ENCODE results near the gene SPAG6.

Gene SPAG6

GRCh38 chr10:22321924-22322640, 23.2 kb upstream of the SPAG6 start:
- DNase-seq (ENCODE audit: low read depth), result no peak

- DNase-seq (ENCODE audit: low read depth), result no peak
Measured at GRCh38 chr10:22322641-22323160, 22.6 kb upstream of the SPAG6 start.

DNA sequence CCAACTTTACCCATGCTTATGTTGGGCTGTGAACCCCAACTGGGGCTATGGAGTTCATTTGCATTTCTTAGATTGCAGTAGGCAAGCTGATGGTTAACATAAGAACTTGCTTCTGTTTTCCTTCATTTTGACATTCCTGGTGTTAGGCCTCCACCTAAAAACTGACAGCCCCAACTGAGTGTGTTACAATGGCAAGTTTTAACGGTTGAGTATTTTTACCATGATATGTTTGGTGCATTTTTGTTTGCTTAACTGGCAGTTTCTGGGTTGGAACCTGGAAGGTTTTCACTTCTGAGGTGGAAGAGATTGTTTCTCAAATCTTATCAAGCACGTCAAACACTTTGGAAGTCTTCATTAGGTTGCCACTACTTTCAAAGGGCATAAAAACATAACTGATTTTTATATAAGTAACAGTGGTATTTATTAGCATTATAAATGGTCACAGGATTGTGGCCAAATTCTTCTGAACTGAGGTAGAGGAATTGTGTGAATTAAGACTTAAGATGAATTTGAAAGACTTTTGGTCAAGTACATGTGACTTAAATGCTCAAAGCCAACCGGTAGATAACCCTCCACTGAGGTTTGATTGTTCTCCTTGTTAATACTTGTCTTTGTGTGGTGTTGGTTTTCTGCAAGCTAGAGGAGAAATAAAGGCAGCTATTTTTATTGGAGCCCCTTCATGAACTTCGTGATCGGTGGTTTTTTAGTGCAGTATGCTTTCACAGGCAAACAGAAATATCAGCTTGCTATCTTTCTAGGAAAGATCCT, 21.6 kb upstream of the SPAG6 start:
- DNase-seq (ENCODE audit: low read depth), result no peak

DNA sequence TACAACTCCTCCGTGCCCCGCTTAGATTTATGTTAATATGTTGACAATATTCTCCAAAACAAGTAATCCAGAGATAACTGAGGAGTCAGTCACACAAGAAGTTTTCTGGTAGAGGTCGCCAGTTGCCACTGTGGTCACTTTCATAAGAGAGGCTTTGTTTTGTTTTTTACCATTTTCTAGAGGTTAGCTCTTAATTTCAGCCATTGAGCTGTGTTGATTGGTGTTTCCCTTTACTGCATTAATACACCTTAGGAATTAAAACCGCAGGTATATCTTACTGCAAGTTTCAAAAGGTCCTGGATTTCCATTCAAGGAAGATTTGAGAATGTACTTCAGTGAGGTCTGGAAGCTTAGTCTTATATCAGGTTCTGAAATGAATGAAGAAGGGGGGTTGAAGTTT, 20.9 kb upstream of the SPAG6 start:
- DNase-seq (ENCODE audit: low read depth), result no peak

DNA sequence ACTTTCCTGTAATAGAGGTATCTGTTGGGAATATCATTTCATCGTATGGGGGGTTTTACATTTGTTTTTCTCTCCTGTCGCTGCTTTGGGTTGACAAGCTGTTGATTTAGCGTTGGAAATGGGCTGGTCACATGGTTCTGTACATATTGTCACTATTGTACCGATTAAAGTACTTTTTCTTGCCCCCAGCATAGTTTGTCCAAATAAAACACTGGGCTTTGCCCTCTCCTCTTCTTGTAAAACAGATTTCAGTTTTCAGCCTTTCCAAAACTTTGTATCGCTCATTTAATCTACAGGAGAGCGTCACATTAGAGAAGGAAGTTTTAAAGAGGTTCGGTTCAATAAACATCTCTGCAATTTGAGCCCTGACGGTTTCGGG, 20.4 kb upstream of the SPAG6 start:
- no peak for DNase-seq (ENCODE audit: low read depth)

GRCh38 chr10:22325272-22326144, 19.8 kb upstream of the SPAG6 start:
- DNase-seq (ENCODE audit: low read depth), result no peak

- no peak for DNase-seq (ENCODE audit: low read depth)
Measured at GRCh38 chr10:22326145-22326702, 19.1 kb upstream of the SPAG6 start.

- no peak for DNase-seq (ENCODE audit: low read depth)
Measured at GRCh38 chr10:22329150-22329549, 16.1 kb upstream of the SPAG6 start.

DNA sequence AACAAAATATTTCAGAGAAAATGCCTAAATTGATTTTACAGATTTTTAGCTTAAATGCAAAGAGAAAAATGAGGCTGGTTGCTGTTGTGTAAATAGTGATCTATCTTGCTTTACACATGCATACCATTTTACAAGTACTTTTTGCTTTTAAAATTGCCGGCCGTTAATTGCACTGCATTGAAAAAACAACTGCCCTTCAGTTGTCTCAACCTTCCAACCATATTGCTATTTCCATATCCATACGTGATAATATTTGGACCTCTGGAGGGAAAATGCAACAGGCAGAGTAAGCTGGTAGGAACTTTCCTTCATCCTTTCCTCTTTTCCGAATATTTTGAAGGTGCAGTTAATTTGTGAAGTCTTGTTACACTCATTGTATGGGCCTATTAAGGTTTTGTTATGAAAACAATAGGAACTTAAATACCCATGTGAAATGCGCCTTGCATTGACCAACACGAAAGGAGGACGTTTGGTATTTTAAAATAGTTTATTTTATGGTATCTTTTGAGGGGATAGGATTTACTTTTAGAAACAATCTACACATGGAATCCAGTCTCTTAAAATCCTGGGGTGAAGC, 13.1 kb upstream of the SPAG6 start:
- no peak for DNase-seq (ENCODE audit: low read depth)

- DNase-seq (ENCODE audit: low read depth), result no peak
Measured at GRCh38 chr10:22333167-22333974, 11.9 kb upstream of the SPAG6 start.

DNA sequence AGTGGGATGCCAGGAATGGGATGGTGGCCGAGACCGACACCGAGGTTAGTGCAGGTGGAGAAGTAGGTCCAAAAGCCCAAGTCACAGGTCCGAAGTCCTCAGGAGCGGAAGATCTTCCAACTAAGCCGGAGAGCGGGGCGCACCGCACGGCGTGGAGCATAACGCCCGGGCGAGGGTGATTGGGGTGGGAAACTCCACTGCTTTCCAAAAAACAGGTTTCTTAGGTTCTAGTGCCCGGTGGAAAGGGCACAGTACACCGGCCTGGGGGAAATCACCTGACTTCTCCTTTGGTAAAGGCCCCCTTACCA, 11.4 kb upstream of the SPAG6 start:
- no peak for DNase-seq (ENCODE audit: low read depth)

DNA sequence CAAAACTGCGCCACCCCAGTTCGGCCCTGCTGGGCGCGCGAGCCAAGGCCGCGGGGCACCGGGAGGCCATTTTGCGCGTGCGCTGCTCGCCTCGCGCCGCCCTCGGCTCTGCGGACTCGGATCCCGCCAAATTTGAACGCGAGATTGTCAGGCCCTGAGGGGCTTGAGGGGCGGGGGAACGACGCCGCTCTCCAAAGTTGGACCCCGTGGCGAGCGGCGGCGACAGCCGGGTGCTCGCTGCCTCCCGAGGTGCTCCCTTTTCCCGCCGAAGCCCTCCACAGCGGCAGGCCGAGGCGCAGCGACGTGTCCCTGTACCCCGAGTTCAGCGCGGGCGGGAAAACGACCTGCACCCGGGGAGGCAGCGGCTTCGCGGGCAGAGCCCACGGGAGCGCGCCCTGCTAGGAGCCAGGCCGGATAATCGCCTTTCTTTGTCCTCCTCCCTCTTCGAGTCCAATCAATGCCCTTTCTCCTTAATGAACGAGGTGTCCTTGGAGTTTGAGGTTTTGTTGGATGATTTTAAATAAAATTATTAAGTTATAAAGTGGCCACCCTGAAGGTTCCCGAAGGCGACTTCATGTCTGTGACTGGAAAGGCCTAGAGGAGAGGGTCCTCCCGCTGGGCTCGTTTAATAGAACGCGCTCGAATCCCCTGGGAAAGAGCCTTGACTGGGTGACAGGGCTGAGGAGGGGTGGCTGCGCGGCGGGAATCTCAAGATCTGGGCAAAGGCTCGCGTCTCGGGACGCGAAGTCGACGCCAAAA, 10.7 kb upstream of the SPAG6 start:
- DNase-seq (ENCODE audit: low read depth), result no peak

DNA sequence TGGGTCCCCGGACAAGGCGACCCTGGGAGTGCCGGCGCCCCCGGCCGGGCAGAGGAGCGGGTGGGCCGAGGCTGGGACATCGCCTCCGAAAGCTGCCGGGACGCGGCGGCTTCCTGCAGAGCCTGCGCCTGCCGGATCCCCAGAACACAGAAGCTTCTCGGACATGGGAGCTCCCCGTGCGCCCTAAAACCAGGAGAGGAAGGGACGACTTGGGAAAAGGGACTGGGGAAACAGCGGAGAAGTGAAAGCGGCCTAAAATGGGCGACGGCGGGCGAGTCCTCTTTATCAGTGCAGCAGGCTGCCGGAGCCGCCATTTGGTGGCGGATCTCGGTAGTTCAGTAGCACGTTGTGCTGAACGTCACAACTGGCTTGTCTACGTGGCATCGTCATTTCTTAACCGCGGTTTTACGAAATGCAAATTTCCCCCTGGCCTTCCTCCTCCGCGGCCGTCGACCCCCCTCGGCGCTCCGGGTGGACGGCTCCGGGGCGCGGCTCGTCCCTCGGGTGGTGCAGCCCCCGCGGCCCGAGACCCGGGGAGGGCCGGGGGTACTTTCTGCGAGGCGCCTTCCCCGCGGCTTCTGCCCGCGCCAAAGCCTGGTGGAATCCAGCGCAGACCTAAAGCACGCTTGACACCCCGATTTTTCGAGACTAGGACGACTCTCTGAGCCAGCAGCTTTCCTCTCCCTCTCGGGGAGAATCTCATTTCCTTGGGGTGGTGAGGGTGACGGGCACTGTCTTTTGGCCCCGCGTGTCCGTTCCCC, 9.9 kb upstream of the SPAG6 start:
- DNase-seq (ENCODE audit: low read depth), result no peak

DNA sequence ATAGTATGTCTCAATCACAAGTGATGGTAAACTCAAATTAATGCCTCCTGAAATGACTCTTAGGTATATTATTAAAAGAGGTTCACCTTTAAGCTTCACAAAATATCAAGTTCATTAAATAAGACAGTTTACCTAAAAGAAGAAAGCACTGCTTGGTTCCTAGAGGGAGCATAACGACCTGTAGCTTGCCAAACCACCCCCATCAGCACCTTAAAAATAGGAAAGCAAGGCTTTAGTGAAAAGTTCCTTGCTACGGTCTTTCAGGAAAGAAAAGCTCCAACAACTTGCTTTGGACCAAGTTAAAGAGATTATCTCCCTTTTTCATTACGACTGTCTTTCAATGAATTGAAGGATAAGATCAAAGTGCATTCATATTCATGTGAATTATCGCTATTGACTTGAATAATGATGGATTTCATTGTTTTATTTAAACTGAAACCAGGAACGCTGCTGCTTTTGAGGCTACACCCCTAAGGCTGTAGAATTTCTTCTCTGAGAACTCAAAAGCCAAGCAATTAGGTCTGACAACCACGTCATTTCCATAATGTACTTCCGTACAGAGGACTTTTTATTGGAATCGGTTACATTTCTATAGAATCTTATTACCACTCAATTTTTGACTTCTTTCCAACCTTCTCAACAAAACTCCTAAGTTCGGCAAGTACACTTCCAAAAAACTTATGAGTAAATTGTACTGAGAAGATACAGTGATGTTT, 7.0 kb upstream of the SPAG6 start:
- DNase-seq (ENCODE audit: low read depth), result no peak

- DNase-seq (ENCODE audit: low read depth), result no peak
Measured at GRCh38 chr10:22338931-22339330, 6.4 kb upstream of the SPAG6 start.

GRCh38 chr10:22339761-22340328, 5.5 kb upstream of the SPAG6 start:
- no peak for DNase-seq (ENCODE audit: low read depth)

DNA sequence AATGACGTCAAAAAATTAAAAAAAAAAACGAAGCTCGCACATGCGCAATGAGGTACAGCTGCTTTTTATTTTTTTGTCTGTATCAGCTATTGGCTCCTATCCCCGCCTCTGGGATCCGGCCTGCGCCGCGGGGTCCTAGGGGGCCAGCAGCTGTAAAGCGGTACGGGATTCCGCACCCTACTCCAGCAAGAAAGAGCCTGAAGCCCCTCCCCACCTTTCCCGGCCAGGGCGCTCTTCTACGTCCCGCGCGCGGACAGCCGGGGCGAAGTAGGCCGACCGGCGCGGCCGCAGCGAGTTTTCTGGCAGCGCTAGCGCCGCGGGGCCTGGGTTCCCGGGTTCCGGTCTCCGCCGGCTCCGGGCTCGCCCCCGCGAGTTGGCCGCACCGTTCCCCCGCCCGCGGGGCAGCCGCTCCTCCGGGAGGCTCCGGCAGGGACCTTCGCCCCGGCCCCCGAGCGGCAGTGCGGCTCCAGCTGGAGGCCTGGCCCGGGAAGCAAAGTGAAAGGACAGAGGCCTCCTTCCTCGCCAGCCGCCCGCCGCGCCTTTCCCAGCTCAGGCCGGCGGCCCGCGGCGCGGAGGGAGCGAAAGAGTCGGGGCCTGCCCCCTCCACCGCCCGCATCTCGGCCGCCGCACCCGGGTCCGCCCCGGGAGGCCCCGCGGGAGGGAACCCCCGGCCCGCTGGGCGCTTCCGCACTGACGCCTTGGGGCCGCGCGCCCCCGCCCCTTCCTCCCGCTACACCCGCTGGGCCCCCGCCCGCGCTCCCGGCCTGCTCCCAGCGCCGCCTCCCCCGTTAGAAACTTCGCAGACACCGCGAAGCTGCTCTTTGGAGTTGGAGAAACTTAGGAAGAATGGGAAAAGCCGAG, 4.7 kb upstream of the SPAG6 start:
- DNase-seq (ENCODE audit: low read depth), result no peak

Data from HS-5 (cell line).